K562 (cell line): ENCODE results near the gene UBR1. TPM values are rescaled to one million over a fixed set of nuclear protein-coding genes. Genes with fewer than 3 reads are reported as not detected.

Source experiments
- ATF2 ChIP-seq: sonication (generic); formaldehyde crosslinking; IDR thresholded peaks from 2 replicates; pipeline ENCODE4 v1.8.1; 2022; ENCODE audit warnings: missing genetic modification reagents
- BACH1 ChIP-seq: fragments of 200-800 bp; sonication (Bioruptor generic); IDR thresholded peaks from 2 replicates; pipeline ENCODE4 v1.6.1; 2016; ENCODE audit warnings: missing genetic modification characterization, missing compliant biosample characterization
- CBFA2T2 ChIP-seq: fragments of 450-650 bp; conservative IDR thresholded peaks from 2 replicates; pipeline ENCODE4 v1.6.1; 2017; ENCODE audit warnings: mild to moderate bottlenecking
- CGGBP1 ChIP-seq: fragments of 250-450 bp; sonication (Bioruptor Pico); IDR thresholded peaks from 2 replicates; pipeline ENCODE4 v1.9.0; 2021; ENCODE audit warnings: mild to moderate bottlenecking
- CHD1 ChIP-seq: fragments of 200-600 bp; sonication (generic); IDR thresholded peaks from one replicate; pipeline ENCODE4 v1.6.1; 2012; ENCODE audit warnings: mild to moderate bottlenecking, moderate library complexity, low read length, inconsistent platforms
- EP300 ChIP-seq: IDR thresholded peaks from 2 replicates; pipeline ENCODE4 v1.6.1; 2012; ENCODE audit warnings: low read length, improper control_type of control experiment
- FOXK2 ChIP-seq, 2 experiments: fragments of 450-650 bp; IDR thresholded peaks in 1 of 2; conservative IDR thresholded peaks in 1 of 2; 2 replicates each; pipeline ENCODE4 v1.6.1; 2016; ENCODE audit warnings: low read depth in 2 of 2, mild to moderate bottlenecking in 1 of 2
- FUS ChIP-seq: fragments of 200-400 bp; formaldehyde crosslinking; optimal IDR thresholded peaks from 2 replicates; pipeline ENCODE3; 2017; ENCODE audit warnings: low read depth, low read length
- NCOR1 ChIP-seq: fragments of 450-650 bp; IDR thresholded peaks from 2 replicates; pipeline ENCODE4 v1.6.1; 2016; ENCODE audit warnings: mild to moderate bottlenecking, moderate library complexity
- NR2C2 ChIP-seq, 2 experiments: fragments of 200-800 bp in 1 of 2; sonication (Bioruptor generic) in 1 of 2; sonication (generic) in 1 of 2; formaldehyde crosslinking in 1 of 2; IDR thresholded peaks; 2 replicates each; pipeline versions ENCODE4 v1.6.1 to v1.8.0; 2016 to 2022; ENCODE audit warnings: mild to moderate bottlenecking in 1 of 2, missing compliant biosample characterization in 1 of 2, missing genetic modification characterization in 1 of 2, missing genetic modification reagents in 1 of 2
- PML ChIP-seq: IDR thresholded peaks from 2 replicates; pipeline ENCODE4 v1.6.1; 2012; ENCODE audit warnings: low read length, inconsistent platforms
- POLR2A ChIP-seq: fragments of 450-650 bp; conservative IDR thresholded peaks from 2 replicates; pipeline ENCODE4 v1.6.1; 2016
- PYGO2 ChIP-seq: fragments of 450-650 bp; IDR thresholded peaks from 2 replicates; pipeline ENCODE4 v1.6.1; 2016; ENCODE audit warnings: mild to moderate bottlenecking, missing genetic modification characterization, moderate library complexity, missing compliant biosample characterization
- RAD51 ChIP-seq: fragments of 450-650 bp; IDR thresholded peaks from 2 replicates; pipeline ENCODE4 v1.7.1; 2016; ENCODE audit warnings: low read depth, mild to moderate bottlenecking, borderline replicate concordance
- RBBP5 ChIP-seq: fragments of 200-600 bp; sonication (generic); IDR thresholded peaks from 2 replicates; pipeline ENCODE4 v1.6.1; 2012; ENCODE audit warnings: borderline replicate concordance, mild to moderate bottlenecking, low read length, control low read depth, inconsistent platforms; ENCODE audit not compliant: insufficient read depth, poor library complexity, severe bottlenecking
- RBM22 ChIP-seq: fragments of 200-400 bp; formaldehyde crosslinking; IDR thresholded peaks from 2 replicates; pipeline ENCODE4 v1.6.1; 2018; ENCODE audit warnings: low read length, low read depth; ENCODE audit not compliant: poor library complexity, severe bottlenecking
- SRSF7 ChIP-seq: fragments of 200-400 bp; formaldehyde crosslinking; optimal IDR thresholded peaks from 2 replicates; pipeline ENCODE3; 2017; ENCODE audit warnings: mild to moderate bottlenecking, low read depth, low read length
- TAF15 ChIP-seq: fragments of 200-400 bp; formaldehyde crosslinking; IDR thresholded peaks from 2 replicates; pipeline ENCODE4 v1.6.1; 2017; ENCODE audit warnings: mild to moderate bottlenecking, low read depth, low read length, moderate library complexity
- TAL1 ChIP-seq: fragments of 450-650 bp; IDR thresholded peaks from 2 replicates; pipeline ENCODE4 v1.6.1; 2016; ENCODE audit warnings: mild to moderate bottlenecking
- TCF3 ChIP-seq: sonication (generic); formaldehyde crosslinking; IDR thresholded peaks from 2 replicates; pipeline ENCODE4 v1.4.0; 2020; ENCODE audit warnings: mild to moderate bottlenecking, missing genetic modification reagents
- TOE1 ChIP-seq, 2 experiments: fragments of 450-650 bp in 1 of 2; sonication (generic) in 1 of 2; formaldehyde crosslinking in 1 of 2; IDR thresholded peaks; 2 replicates each; pipeline versions ENCODE4 v1.7.1 to v1.8.0; 2016 to 2022; ENCODE audit warnings: borderline replicate concordance in 2 of 2, mild to moderate bottlenecking in 2 of 2, antibody characterized with exemption in 1 of 2, inconsistent platforms in 1 of 2, low read depth in 1 of 2, missing genetic modification reagents in 1 of 2, moderate library complexity in 1 of 2
- U2AF1 ChIP-seq: fragments of 200-400 bp; formaldehyde crosslinking; optimal IDR thresholded peaks from 2 replicates; pipeline ENCODE3; 2017; ENCODE audit warnings: mild to moderate bottlenecking, low read depth, low read length, moderate library complexity
- ZFP30 ChIP-seq: fragments of 250-450 bp; sonication (Bioruptor Pico); IDR thresholded peaks from 2 replicates; pipeline ENCODE4 v1.8.0; 2022; ENCODE audit warnings: moderate library complexity, mild to moderate bottlenecking, inconsistent platforms, borderline replicate concordance
- ZNF583 ChIP-seq: fragments of 250-450 bp; sonication (Bioruptor Pico); IDR thresholded peaks from 2 replicates; pipeline ENCODE4 v1.4.0; 2020
- polyA plus RNA-seq, 8 experiments: library from polyadenylated mRNA; depleted of rRNA in 4 of 8; stranded (reverse) in 5 of 8; unstranded in 3 of 8; fragments of >200 nt; fragmentation: Nextera tagmentation in 2 of 8; fragmentation: Illumina TruSeq in 1 of 8; extraction: Ambion mirVana in 2 of 8; extraction: Trizol in 1 of 8; gene quantifications; 2 replicates each; pipeline versions ENCODE4 v1.2.1 to v1.2.3, GENCODE V29; 2011 to 2014; ENCODE audit warnings: inconsistent platforms in 1 of 8, missing spikeins in 1 of 8
- total RNA-seq, 7 experiments: library from RNA; depleted of rRNA in 6 of 7; stranded (reverse); fragments of >200 nt in 6 of 7; fragmentation: Illumina TruSeq in 2 of 7; extraction: Trizol in 2 of 7; gene quantifications; 2 replicates each; pipeline versions ENCODE4 v1.2.1 to v1.2.3, GENCODE V29; 2011 to 2021; ENCODE audit warnings: low replicate concordance in 1 of 7
- TF ChIP-seq, protein P1 (sequence below): sonication (generic); IDR thresholded peaks from 2 replicates; pipeline ENCODE4 v1.6.1; 2016
- TF ChIP-seq, protein P2 (sequence below): fragments of 450-650 bp; IDR thresholded peaks from 2 replicates; pipeline ENCODE4 v1.6.1; 2016

Gene UBR1
- total and polyA plus RNA-seq, 9 of the 15 experiments (the other 6 are each of a cell fraction or from before 2014, with no cell fraction given): 5.8 to 30.7 (median 15.3) TPM

DNA sequence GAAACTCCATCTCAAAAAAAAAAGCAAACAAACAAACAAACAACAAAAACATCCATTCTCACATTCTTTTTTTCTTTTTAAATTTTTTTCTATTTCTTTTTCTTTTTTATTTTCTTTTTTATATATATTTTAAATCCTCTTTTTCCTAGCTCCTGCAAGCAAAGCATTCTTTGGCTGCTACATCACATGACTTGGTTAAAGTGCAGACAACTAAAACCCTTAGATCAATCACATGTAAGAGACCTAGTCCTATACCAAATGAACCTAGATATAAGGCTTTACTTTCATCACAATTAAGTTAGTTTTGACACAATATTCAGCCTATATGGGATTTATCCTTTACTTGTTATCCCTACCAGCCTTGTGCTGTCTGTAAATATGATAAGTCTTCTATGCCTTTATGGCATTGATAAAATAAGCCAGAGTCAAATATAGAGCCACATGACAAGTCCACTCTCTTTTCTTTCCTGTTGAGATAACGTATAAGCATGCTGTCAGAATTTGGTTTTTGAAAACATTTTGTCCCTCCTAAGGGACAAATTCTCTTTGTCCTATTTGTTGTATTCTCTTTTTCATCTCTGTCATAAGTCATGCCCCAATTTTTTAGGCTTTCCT, 11.3 kb downstream of the UBR1 start (continued):
- TF ChIP-seq RBBP5 (peak; percentile 28), BACH1 (tag) (no peak), ZNF583 (CRISPR knock-in tag) (no peak), ZFP30 (no peak), SRSF7 (no peak), RBM22 (no peak), EP300 (peak; percentile 56; the same call in 1 of the 2 replicates), TAF15 (no peak), U2AF1 (no peak), NCOR1 (peak; percentile 67), FOXK2 (conservative IDR thresholded peaks at IDR 0.05 in 1 of 2, IDR thresholded peaks at IDR 0.05 in 1 of 2; ENCODE audit: low read depth in 2 of 2) (no peak), NR2C2 (CRISPR knock-in tag; IDR thresholded peaks at IDR 0.05) (no peak), NR2C2 (tag; IDR thresholded peaks at IDR 0.05) (no peak), FUS (no peak), TCF3 (peak; percentile 82), PML (no peak), CHD1 (no peak), PYGO2 (no peak), TOE1 (IDR thresholded peaks at IDR 0.05; ENCODE audit: borderline replicate concordance) (0 out of 2 replicates have a peak, but pooled peaks have one; percentile 56), TOE1 (CRISPR knock-in tag; IDR thresholded peaks at IDR 0.05; ENCODE audit: borderline replicate concordance, low read depth) (no peak), TAL1 (peak; percentile 66; the same call in 1 of the 2 replicates), CGGBP1 (CRISPR knock-in tag) (no peak), POLR2A (no peak), CBFA2T2 (peak; percentile 79), ATF2 (CRISPR knock-in tag) (no peak), RAD51 (peak; percentile 48; the same call in 1 of the 2 replicates)
- TF ChIP-seq, protein P1, sequence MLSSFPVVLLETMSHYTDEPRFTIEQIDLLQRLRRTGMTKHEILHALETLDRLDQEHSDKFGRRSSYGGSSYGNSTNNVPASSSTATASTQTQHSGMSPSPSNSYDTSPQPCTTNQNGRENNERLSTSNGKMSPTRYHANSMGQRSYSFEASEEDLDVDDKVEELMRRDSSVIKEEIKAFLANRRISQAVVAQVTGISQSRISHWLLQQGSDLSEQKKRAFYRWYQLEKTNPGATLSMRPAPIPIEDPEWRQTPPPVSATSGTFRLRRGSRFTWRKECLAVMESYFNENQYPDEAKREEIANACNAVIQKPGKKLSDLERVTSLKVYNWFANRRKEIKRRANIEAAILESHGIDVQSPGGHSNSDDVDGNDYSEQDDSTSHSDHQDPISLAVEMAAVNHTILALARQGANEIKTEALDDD: peak; percentile 39; the same call in 1 of the 2 replicates
- TF ChIP-seq, protein P2, sequence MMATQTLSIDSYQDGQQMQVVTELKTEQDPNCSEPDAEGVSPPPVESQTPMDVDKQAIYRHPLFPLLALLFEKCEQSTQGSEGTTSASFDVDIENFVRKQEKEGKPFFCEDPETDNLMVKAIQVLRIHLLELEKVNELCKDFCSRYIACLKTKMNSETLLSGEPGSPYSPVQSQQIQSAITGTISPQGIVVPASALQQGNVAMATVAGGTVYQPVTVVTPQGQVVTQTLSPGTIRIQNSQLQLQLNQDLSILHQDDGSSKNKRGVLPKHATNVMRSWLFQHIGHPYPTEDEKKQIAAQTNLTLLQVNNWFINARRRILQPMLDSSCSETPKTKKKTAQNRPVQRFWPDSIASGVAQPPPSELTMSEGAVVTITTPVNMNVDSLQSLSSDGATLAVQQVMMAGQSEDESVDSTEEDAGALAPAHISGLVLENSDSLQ: peak; percentile 5; the same call in 1 of the 2 replicates
